Body of pancreas (tissue), 4 donors: ENCODE data around the gene SPATA13. TPM values are rescaled to one million over a fixed set of nuclear protein-coding genes. Genes with fewer than 3 reads are reported as not detected.
A peak's percentile ranks its signal among the peaks of the same experiment; 100 is the strongest.

ENCODE experiments used
- ATAC-seq: fragments of 150-250 bp; one replicate; pipeline ENCODE4 v1.9.1; 2016
- DNase-seq, 4 donors: peaks; one replicate each; pipeline ENCODE4 v3.0.0-alpha.2; 2019
- H3K27ac ChIP-seq, 4 donors: fragments of 200-600 bp; sonication (generic); 1 replicate in 3 of 4; 2 replicates in 1 of 4; pipeline versions ENCODE4 v1.5.1 to v1.6.1; 2016 to 2019; ENCODE audit warnings: mild to moderate bottlenecking in 1 of 4, mixed read lengths in 1 of 4, moderate library complexity in 1 of 4
- H3K27me3 ChIP-seq, 2 donors: fragments of 200-600 bp; sonication (generic); one replicate each; pipeline ENCODE4 v1.6.0; 2016; ENCODE audit warnings: mild to moderate bottlenecking in 1 of 2
- H3K36me3 ChIP-seq, 2 donors: fragments of 200-600 bp; sonication (generic); replicated peaks in 1 of 2; 2 replicates each; pipeline ENCODE4 v1.5.1; 2016; ENCODE audit warnings: low read depth in 2 of 2; ENCODE audit not compliant: insufficient read depth in 1 of 2
- H3K4me1 ChIP-seq: fragments of 200-600 bp; sonication (generic); one replicate; pipeline ENCODE4 v1.6.0; 2016
- H3K4me3 ChIP-seq, 2 donors: fragments of 200-600 bp; sonication (generic); 1 replicate in 1 of 2; 2 replicates in 1 of 2; pipeline ENCODE4 v1.5.1; 2016 to 2019
- H3K9me3 ChIP-seq, 3 donors: fragments of 200-600 bp; sonication (generic); 1 replicate in 2 of 3; 2 replicates in 1 of 3; pipeline ENCODE4 v1.5.1; 2016
- POLR2A ChIP-seq, 3 donors: fragments of 450-650 bp; IDR thresholded peaks; one replicate each; pipeline ENCODE4 v1.6.1; 2016; ENCODE audit warnings: antibody characterized with exemption in 3 of 3, mild to moderate bottlenecking in 2 of 3
- WGBS, 2 donors: methylation state at CpG; one replicate each; pipeline ENCODE4 v1.1.5; 2017; 5-methylcytosine and 5-hydroxymethylcytosine counted together
- intact Hi-C: fragments of 100-400 bp; cut with DNase I; formaldehyde crosslinking; loops from one replicate; pipeline ENCODE4 v1.15.1; 2023
- total RNA-seq, 2 donors: library from RNA; depleted of rRNA; stranded (reverse); fragments of >200 nt; gene quantifications; one replicate each; pipeline ENCODE4 v1.1.0, GENCODE V29; 2016
- TF ChIP-seq, protein P1 (sequence below), 7 experiments: fragments of 450-650 bp in 4 of 7; fragments of 200-600 bp in 3 of 7; sonication (generic) in 3 of 7; IDR thresholded peaks; one replicate each; pipeline ENCODE4 v1.5.1; 2016 to 2019; ENCODE audit warnings: antibody characterized with exemption in 7 of 7

The SPATA13 gene
- total RNA-seq, 2 donors from 2014 or later: 83.3 to 359 TPM

DNA sequence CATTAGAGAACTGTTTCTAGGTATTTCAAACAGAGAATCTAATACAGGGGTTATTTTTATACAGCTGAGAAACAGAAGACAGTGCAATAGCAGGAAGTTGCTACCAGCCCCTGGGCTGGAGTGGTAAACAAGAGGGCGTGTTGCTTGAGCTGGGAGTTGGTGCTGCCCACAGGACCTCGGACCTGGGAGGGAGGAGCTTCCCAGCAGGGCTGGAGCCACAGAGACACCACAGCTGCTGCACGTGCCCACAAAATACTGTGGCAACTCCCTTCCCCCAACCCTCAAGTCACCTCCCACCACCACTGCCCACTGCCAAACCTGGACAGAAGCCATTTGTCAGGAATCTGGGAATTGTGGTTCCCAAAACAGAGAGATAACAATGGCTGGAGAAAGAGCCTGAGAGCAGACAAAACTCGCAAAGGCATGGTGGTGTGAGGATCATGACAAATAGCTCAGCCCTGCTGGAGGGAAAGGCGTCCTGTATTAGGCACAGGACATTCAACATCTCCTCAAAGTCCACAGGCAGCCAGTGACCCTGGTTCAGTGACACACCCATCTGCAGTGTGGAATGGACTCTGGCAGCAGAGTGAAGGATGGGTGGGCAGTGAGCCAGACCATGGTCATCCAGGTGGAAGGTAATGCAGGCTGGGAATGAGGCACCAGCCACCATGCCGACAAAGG is 57.2 kb downstream of the SPATA13 start:
- Histone ChIP-seq H3K9me3 (no peaks in the 10 kb centered on the region), H3K27me3 (no peaks in the 10 kb centered on the region), H3K4me3 (no peak overlapping the region), H3K27ac (peak overlapping the region; percentile 42 to 94 (median 86)), H3K4me1 (peaks cover 98% of the 10 kb centered on the region), H3K36me3 (no peaks in the 10 kb centered on the region)
- intact Hi-C loops: loop anchor here (5.0 kb wide), 1 partner anchor 55 kb away; the partner anchor contains the start of gene SPATA13
- 43 to 45% methylated on average over 6 of the region's 6 CpGs for WGBS, 2 donors
- DNase-seq (peak; percentile 49 to 66 (median 56)), ATAC-seq (no peak)
- no peak for TF ChIP-seq POLR2A (IDR thresholded peaks at IDR 0.05)
- TF ChIP-seq, protein P1, sequence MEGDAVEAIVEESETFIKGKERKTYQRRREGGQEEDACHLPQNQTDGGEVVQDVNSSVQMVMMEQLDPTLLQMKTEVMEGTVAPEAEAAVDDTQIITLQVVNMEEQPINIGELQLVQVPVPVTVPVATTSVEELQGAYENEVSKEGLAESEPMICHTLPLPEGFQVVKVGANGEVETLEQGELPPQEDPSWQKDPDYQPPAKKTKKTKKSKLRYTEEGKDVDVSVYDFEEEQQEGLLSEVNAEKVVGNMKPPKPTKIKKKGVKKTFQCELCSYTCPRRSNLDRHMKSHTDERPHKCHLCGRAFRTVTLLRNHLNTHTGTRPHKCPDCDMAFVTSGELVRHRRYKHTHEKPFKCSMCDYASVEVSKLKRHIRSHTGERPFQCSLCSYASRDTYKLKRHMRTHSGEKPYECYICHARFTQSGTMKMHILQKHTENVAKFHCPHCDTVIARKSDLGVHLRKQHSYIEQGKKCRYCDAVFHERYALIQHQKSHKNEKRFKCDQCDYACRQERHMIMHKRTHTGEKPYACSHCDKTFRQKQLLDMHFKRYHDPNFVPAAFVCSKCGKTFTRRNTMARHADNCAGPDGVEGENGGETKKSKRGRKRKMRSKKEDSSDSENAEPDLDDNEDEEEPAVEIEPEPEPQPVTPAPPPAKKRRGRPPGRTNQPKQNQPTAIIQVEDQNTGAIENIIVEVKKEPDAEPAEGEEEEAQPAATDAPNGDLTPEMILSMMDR (IDR thresholded peaks at IDR 0.05): no peak

DNA sequence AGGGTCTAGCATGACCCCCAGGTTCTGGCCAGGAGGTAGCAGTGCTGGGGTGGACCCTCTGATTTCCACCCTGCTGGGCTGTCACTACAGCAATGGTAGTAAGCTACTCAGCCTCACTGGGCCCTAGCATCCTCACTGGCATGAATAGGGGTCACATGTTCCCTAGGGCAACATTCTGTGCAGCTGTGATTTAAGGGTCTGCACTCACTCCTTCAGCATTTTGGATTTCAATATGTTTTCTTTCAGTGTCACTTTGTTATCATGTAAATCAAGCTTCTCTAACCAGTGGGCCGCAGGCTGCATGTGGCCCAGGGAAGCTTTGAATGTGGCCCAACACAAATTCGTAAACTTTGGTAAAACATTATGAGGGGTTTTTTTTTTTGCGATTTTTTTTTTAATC is 57.8 kb downstream of the SPATA13 start:
- Histone ChIP-seq H3K36me3 (no peaks in the 10 kb centered on the region), H3K4me3 (no peak overlapping the region), H3K27me3 (no peaks in the 10 kb centered on the region), H3K4me1 (peaks cover 98% of the 10 kb centered on the region), H3K9me3 (no peaks in the 10 kb centered on the region), H3K27ac (peak overlapping the region; percentile 42 to 94 (median 86))
- DNase-seq (no peak), ATAC-seq (no peak)
- intact Hi-C loops: loop anchor here (5.0 kb wide), 1 partner anchor 56 kb away; the partner anchor contains the start of gene SPATA13
- TF ChIP-seq, protein P1 (IDR thresholded peaks at IDR 0.05): no peak
- TF ChIP-seq POLR2A (IDR thresholded peaks at IDR 0.05): no peak
- WGBS, 2 donors: 52 to 57% methylated on average over 3 of the region's 3 CpGs

DNA sequence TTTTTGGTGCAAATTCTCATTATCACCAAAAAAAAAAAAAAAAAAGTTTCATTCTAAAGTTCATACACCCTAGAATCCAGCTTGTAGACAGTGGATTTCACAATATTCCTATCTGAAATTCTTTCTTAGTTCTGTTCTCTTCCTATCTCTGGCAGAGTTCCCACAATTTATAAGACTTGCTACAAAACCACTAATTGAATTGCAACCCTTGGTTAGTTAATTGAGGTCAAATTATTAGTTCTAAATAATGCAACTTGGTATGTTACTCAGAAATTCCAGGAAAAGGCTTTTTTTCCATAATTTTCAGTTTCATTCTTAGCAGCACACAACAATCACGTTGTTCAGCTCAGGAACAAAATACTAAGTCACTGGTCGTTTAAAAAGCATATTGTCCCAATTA is 58.5 kb downstream of the SPATA13 start:
- DNase-seq: no peak
- no peak for ATAC-seq
- Histone ChIP-seq H3K27ac (peak overlapping the region in 3 of 4 donors; percentile 89 to 94 (median 91)), H3K27me3 (no peaks in the 10 kb centered on the region), H3K36me3 (peaks cover 0 to 5% of the 10 kb centered on the region in 2 donors), H3K9me3 (no peaks in the 10 kb centered on the region), H3K4me1 (peaks cover 100% of the 10 kb centered on the region), H3K4me3 (no peak overlapping the region)
- 43 to 49% methylated on average over 2 of the region's 2 CpGs for WGBS, 2 donors
- TF ChIP-seq POLR2A (IDR thresholded peaks at IDR 0.05): no peak
- TF ChIP-seq, protein P1 (IDR thresholded peaks at IDR 0.05): no peak
- intact Hi-C loops: loop anchor here (5.0 kb wide), 1 partner anchor 57 kb away; the partner anchor contains the start of gene SPATA13

DNA sequence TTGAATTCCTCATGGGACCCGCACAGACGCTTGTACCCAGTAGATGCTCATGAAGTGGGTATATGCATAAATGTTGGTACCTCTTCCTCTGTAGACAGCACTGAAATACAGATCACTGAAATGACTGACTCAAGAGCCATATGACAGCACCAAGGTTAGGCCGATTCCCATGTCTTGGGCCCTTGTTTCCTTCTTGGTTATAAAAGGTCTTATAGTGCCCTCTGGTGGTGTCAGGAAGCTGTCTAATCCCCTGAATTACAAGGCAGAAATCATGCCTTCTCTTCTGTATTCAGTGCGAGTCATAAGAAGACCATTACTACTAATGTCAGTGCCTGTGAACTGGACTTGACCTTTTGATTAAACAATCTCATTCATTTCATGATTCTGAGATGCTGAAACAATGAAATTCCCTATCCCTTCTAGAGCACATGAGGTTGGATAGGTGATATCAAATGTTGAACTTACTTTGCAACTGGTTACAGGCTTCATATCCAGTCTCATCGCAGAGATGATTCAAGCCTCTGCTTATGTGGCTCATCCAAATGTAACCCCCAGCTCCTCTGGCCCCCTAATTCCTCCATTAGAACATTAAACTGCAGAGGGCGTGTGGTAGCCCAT is 59.7 kb downstream of the SPATA13 start:
- intact Hi-C loops: loop anchor here (10.0 kb wide), 1 partner anchor 205 kb away; no protein-coding TSS in a partner anchor
- Histone ChIP-seq H3K4me1 (peaks cover 100% of the 10 kb centered on the region), H3K9me3 (no peaks in the 10 kb centered on the region), H3K36me3 (peaks cover 0 to 5% of the 10 kb centered on the region in 2 donors), H3K27me3 (no peaks in the 10 kb centered on the region), H3K4me3 (no peak overlapping the region), H3K27ac (peak overlapping the region; percentile 83 to 94 (median 90))
- peak; percentile 65 for ATAC-seq
- TF ChIP-seq, protein P1 (IDR thresholded peaks at IDR 0.05): peak; percentile 56 to 94 (median 90)
- no peak for TF ChIP-seq POLR2A (IDR thresholded peaks at IDR 0.05)
- peak; percentile 74 to 89 (median 83) for DNase-seq
- 22 to 29% methylated on average over 6 of the region's 6 CpGs for WGBS, 2 donors
